ENCODE measurements around the gene STAT5B. TPM values are rescaled to one million over a fixed set of nuclear protein-coding genes. Genes with fewer than 3 reads are reported as not detected.
A peak's percentile ranks its signal among the peaks of the same experiment; 100 is the strongest.

Gene STAT5B
- total and polyA plus RNA-seq, 9 of the 15 experiments (the other 6 are each of a cell fraction or from before 2014, with no cell fraction given) = 20.8 to 176 (median 92.4) TPM

DNA sequence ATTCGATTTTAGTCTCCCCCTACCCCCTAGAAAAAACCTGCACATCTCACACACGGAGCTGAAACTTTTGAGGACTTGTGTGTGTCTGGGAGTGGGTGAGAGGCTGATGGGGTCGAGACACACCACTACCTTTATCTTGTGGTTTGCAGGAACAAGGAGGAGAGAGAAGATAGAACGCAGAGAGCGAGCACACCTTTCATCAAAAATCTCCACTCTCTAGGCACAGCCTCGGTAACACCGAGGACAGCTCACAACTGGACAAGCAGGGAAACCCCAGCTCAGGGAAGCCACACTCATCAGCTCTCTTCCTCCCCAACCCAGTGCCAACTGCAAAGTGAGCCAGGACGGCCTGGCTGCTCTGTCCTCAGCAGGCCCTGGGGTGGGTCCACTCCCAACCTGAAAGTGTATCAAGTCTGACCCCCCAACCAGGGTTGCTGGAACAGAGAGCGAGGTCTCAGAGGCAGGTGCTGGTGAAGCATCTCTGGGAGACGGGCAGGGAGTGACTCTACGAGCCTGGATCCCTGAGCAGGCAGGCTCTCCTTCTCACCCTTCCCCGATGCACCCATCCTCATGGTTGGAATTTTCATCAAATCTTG, 76.7 kb downstream of the STAT5B start (continued):
- no peak for TF ChIP-seq SMARCA4 (IDR thresholded peaks at IDR 0.05)

DNA sequence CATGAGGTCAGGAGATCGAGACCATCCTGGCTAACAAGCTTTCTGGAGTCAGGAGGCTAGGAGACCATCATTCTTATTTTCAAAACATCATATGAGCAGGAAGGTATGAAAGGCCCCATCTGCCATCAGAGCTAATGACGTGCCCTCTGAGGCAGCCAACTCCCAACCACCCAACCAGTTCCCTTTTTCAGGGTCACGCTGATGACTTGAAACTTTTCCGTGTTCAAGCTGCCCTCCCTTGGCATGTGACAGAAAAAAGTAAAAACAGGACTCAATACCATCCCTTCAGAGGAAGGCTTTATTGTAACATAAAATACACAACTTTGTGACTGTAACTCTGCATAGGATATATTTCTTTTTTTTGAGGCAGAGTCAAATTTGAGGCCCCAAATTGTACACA, 77.3 kb downstream of the STAT5B start:
- H3K4me3 ChIP-seq = no peak overlapping the region
- peaks cover 4% of the 10 kb centered on the region; the same call in 2 of the 3 replicates for H3K79me2 ChIP-seq (ENCODE audit: control insufficient read depth, insufficient read depth, low read length)
- peaks cover 53% of the 10 kb centered on the region; the same call in 2 of the 3 replicates for H3K36me3 ChIP-seq (ENCODE audit: control insufficient read depth, insufficient read depth, low read length)
- intact Hi-C loops (cut with micrococcal nuclease) (no loop called here), in situ Hi-C loops (cut with MboI) (no loop called here)
- CTCF ChIA-PET (ENCODE audit: low intra/inter-chr PET ratio) = no interaction called here
- 63% methylated on average over 4 of the region's 4 CpGs for WGBS (ENCODE audit: insufficient coverage, low coverage, missing lambda C conversion rate)
- POLR2A ChIA-PET = interaction anchor here (1.1 to 1.2 kb wide), 2 partner anchors 10 to 24 kb away, joined by 3 read pairs; no protein-coding TSS in a partner anchor
- H4K20me1 ChIP-seq (replicated peaks; ENCODE audit: control insufficient read depth, insufficient read depth, low read length) = no peaks in the 10 kb centered on the region
- no peaks in the 10 kb centered on the region for H3K9me3 ChIP-seq (replicated peaks; ENCODE audit: control insufficient read depth, insufficient read depth, low read depth, low read length)
- H3K9ac ChIP-seq (ENCODE audit: insufficient read depth in 1 of 2, low read depth in 2 of 2, low read length in 2 of 2) = no peak overlapping the region; a peak in 1 of 4 replicates
- ATAC-seq (no peak), FAIRE-seq (no peak), DNase-seq (ENCODE audit: extremely low read depth in 1 of 4, low spot score in 3 of 4) (no peak)
- H3K9me1 ChIP-seq (ENCODE audit: control insufficient read depth, insufficient read depth, low read length) = no peaks in the 10 kb centered on the region
- TF ChIP-seq RHOXF2B (CRISPR knock-in tag; conservative IDR thresholded peaks at IDR 0.05) (no peak), SPI1 (IDR thresholded peaks at IDR 0.05; ENCODE audit: borderline replicate concordance, low read depth, low read length) (peak; percentile 86)
- TF ChIP-seq, protein P1, sequence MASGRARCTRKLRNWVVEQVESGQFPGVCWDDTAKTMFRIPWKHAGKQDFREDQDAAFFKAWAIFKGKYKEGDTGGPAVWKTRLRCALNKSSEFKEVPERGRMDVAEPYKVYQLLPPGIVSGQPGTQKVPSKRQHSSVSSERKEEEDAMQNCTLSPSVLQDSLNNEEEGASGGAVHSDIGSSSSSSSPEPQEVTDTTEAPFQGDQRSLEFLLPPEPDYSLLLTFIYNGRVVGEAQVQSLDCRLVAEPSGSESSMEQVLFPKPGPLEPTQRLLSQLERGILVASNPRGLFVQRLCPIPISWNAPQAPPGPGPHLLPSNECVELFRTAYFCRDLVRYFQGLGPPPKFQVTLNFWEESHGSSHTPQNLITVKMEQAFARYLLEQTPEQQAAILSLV (tag; IDR thresholded peaks at IDR 0.05) = no peak
- no peak overlapping the region for H3K4me2 ChIP-seq (ENCODE audit: insufficient read depth, low read length)
- H3K4me1 ChIP-seq (replicated peaks in 1 of 2; ENCODE audit: control insufficient read depth in 2 of 2, insufficient read depth in 2 of 2, low read length in 2 of 2) = peaks cover 15% of the 10 kb centered on the region in 2 experiments; a peak in 4 of 5 replicates
- no peaks in the 10 kb centered on the region for H3K27me3 ChIP-seq (ENCODE audit: control insufficient read depth in 2 of 2, insufficient read depth in 2 of 2, low read length in 2 of 2)
- H3K27ac ChIP-seq (ENCODE audit: extremely low read depth, low read depth, low read length) = peak overlapping the region; percentile 47; the same call in 1 of the 3 replicates
- BruUV-seq (replicated peaks) = no TSS peak
- no peak overlapping the region for H2AFZ ChIP-seq (ENCODE audit: low read depth, low read length)

Data from K562 (cell line).